SK-N-SH (cell line): ENCODE data around the gene TMEM176A.

Source experiments
- RAD21 ChIP-seq: IDR thresholded peaks from 2 replicates; pipeline ENCODE4 v1.6.1; 2012; ENCODE audit warnings: mild to moderate bottlenecking, low read length
- SMC3 ChIP-seq: IDR thresholded peaks from 2 replicates; pipeline ENCODE4 v1.6.1; 2012; ENCODE audit warnings: low read depth, low read length, improper control_type of control experiment
- YY1 ChIP-seq: IDR thresholded peaks from 2 replicates; pipeline ENCODE4 v1.4.0; 2012; ENCODE audit warnings: low read depth, mild to moderate bottlenecking
- TF ChIP-seq, protein P1 (sequence below): fragments of 200-600 bp; sonication (generic); IDR thresholded peaks from 2 replicates; pipeline ENCODE4 v1.6.1; 2017; ENCODE audit warnings: antibody characterized with exemption, mild to moderate bottlenecking, moderate library complexity

DNA sequence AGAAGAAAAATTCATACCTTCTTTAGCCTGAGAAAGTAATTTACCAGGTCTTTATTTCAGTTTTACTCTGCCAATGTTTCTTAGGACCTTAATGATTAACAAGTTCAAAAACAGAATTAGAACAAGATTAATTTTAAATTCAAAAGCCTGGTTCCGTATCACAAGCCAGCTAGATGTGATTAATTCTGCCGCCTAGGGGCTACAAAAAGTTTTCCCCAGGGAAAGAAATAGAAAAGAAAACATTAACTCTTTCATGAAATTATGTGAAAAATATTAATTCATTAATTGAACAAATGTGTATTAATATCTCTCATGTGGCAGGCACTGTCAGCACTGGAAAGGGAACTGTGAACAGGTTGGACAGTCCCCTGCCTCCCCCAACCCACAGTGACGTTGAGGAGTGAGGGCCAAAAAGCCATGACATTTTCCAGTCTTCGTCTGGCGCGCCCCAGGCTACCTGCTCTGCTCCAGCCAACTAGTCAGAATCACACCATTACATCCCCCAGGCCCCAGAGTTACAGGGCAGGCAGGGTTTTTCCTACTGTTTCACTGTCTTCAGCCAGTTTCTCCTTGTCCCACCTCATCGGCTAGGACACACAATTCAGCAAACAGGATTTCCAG is 20.1 kb downstream of the TMEM176A start:
- no peak for TF ChIP-seq SMC3
- TF ChIP-seq, protein P1, sequence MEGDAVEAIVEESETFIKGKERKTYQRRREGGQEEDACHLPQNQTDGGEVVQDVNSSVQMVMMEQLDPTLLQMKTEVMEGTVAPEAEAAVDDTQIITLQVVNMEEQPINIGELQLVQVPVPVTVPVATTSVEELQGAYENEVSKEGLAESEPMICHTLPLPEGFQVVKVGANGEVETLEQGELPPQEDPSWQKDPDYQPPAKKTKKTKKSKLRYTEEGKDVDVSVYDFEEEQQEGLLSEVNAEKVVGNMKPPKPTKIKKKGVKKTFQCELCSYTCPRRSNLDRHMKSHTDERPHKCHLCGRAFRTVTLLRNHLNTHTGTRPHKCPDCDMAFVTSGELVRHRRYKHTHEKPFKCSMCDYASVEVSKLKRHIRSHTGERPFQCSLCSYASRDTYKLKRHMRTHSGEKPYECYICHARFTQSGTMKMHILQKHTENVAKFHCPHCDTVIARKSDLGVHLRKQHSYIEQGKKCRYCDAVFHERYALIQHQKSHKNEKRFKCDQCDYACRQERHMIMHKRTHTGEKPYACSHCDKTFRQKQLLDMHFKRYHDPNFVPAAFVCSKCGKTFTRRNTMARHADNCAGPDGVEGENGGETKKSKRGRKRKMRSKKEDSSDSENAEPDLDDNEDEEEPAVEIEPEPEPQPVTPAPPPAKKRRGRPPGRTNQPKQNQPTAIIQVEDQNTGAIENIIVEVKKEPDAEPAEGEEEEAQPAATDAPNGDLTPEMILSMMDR = no peak
- no peak for TF ChIP-seq RAD21
- no peak for TF ChIP-seq YY1
